GM12878 (cell line): Measurements from ENCODE around the gene SNCAIP.

Experiments
- EZH2 ChIP-seq: IDR thresholded peaks from 2 replicates; pipeline ENCODE4 v1.6.1; 2012; ENCODE audit warnings: low read depth, mild to moderate bottlenecking, control low read depth, inconsistent platforms, low read length, borderline replicate concordance; ENCODE audit not compliant: control insufficient read depth
- FOS ChIP-seq: IDR thresholded peaks from 3 replicates; pipeline ENCODE4 v1.6.1; 2011; ENCODE audit warnings: borderline replicate concordance; ENCODE audit not compliant: insufficient read length; ENCODE audit errors: extremely low read depth
- HDAC2 ChIP-seq: fragments of 200-600 bp; sonication (generic); IDR thresholded peaks from 2 replicates; pipeline ENCODE4 v1.6.1; 2017
- HDGF ChIP-seq: fragments of 450-650 bp; IDR thresholded peaks from 2 replicates; pipeline ENCODE4 v1.6.1; 2016; ENCODE audit warnings: antibody characterized with exemption
- MEF2B ChIP-seq: fragments of 450-650 bp; IDR thresholded peaks from 2 replicates; pipeline ENCODE4 v1.6.1; 2018; ENCODE audit warnings: mild to moderate bottlenecking, moderate library complexity; ENCODE audit not compliant: partially characterized antibody, poor library complexity, severe bottlenecking
- NFYA ChIP-seq: IDR thresholded peaks from 2 replicates; pipeline ENCODE4 v1.6.1; 2011; ENCODE audit warnings: low read depth, mild to moderate bottlenecking, low read length, improper control_type of control experiment, borderline replicate concordance
- POLR2A ChIP-seq: IDR thresholded peaks from 2 replicates; pipeline ENCODE4 v1.6.1; 2011; ENCODE audit warnings: low read depth, mild to moderate bottlenecking, low read length
- POLR2AphosphoS5 ChIP-seq: IDR thresholded peaks from 2 replicates; pipeline ENCODE4 v1.6.1; 2011; ENCODE audit warnings: mild to moderate bottlenecking, low read length, inconsistent platforms
- TAF1 ChIP-seq: IDR thresholded peaks from 2 replicates; pipeline ENCODE4 v1.6.1; 2011; ENCODE audit warnings: mild to moderate bottlenecking, low read depth, low read length, borderline replicate concordance
- TF ChIP-seq, protein P1 (sequence below), 3 experiments: IDR thresholded peaks in 2 of 3; conservative IDR thresholded peaks in 1 of 3; 2 replicates each; pipeline ENCODE4 v1.5.1; 2011; ENCODE audit warnings: low read depth in 3 of 3, low read length in 3 of 3, mild to moderate bottlenecking in 3 of 3, control low read depth in 2 of 3, moderate library complexity in 2 of 3, inconsistent platforms in 1 of 3, mixed read lengths in 1 of 3; ENCODE audit not compliant: control insufficient read depth in 2 of 3, insufficient read depth in 1 of 3; ENCODE audit errors: extremely low read depth in 1 of 3
- TF ChIP-seq, protein P2 (sequence below): IDR thresholded peaks from 2 replicates; pipeline ENCODE4 v1.6.1; 2011; ENCODE audit warnings: borderline replicate concordance, low read depth, mild to moderate bottlenecking, moderate library complexity, low read length; ENCODE audit not compliant: insufficient read depth, poor library complexity, severe bottlenecking

DNA sequence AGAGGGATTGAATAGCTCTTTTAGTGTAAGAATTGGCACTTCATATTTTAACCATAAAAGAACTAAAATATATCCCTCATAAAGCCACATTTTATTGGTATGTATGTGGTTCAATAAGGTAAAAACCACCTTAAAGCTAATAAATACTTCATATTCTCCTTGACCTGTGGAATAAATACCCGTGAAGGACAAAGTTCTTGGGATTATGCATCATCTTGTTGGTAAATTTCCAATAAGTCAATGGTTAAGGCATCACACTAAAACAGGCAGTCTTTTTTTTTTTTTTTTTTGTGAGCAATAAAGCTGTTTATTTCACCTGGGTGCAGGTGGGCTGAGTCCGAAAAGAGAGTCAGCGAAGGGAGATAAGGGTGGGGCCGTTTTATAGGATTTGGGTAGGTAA is 161.9 kb downstream of the SNCAIP start:
- TF ChIP-seq FOS, result no peak
- TF ChIP-seq, protein P1, sequence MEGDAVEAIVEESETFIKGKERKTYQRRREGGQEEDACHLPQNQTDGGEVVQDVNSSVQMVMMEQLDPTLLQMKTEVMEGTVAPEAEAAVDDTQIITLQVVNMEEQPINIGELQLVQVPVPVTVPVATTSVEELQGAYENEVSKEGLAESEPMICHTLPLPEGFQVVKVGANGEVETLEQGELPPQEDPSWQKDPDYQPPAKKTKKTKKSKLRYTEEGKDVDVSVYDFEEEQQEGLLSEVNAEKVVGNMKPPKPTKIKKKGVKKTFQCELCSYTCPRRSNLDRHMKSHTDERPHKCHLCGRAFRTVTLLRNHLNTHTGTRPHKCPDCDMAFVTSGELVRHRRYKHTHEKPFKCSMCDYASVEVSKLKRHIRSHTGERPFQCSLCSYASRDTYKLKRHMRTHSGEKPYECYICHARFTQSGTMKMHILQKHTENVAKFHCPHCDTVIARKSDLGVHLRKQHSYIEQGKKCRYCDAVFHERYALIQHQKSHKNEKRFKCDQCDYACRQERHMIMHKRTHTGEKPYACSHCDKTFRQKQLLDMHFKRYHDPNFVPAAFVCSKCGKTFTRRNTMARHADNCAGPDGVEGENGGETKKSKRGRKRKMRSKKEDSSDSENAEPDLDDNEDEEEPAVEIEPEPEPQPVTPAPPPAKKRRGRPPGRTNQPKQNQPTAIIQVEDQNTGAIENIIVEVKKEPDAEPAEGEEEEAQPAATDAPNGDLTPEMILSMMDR (IDR thresholded peaks at IDR 0.05 in 2 of 3, conservative IDR thresholded peaks at IDR 0.05 in 1 of 3; ENCODE audit: control insufficient read depth in 2 of 3, extremely low read depth in 1 of 3, insufficient read depth in 1 of 3, low read depth in 3 of 3, low read length in 3 of 3), result no peak
- no peak for TF ChIP-seq NFYA
- TF ChIP-seq POLR2A, result no peak
- TF ChIP-seq, protein P2, sequence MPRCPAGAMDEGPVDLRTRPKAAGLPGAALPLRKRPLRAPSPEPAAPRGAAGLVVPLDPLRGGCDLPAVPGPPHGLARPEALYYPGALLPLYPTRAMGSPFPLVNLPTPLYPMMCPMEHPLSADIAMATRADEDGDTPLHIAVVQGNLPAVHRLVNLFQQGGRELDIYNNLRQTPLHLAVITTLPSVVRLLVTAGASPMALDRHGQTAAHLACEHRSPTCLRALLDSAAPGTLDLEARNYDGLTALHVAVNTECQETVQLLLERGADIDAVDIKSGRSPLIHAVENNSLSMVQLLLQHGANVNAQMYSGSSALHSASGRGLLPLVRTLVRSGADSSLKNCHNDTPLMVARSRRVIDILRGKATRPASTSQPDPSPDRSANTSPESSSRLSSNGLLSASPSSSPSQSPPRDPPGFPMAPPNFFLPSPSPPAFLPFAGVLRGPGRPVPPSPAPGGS, result no peak
- TF ChIP-seq POLR2AphosphoS5, result no peak
- TF ChIP-seq HDAC2, result no peak
- TF ChIP-seq EZH2, result no peak
- TF ChIP-seq TAF1, result no peak
- TF ChIP-seq HDGF, result no peak
- TF ChIP-seq MEF2B, result no peak
